WTC11 (cell line): Measurements from ENCODE around the gene RAB43. TPM values are rescaled to one million over a fixed set of nuclear protein-coding genes. Genes with fewer than 3 reads are reported as not detected.
A peak's percentile ranks its signal among the peaks of the same experiment; 100 is the strongest.

ENCODE experiments used
- ATAC-seq: fragments of 200-7000 bp; cut with Tn5 transposase; 2 replicates; pipeline ENCODE4 v1.10.0; 2021; ENCODE audit warnings: mild to moderate bottlenecking, moderate library complexity
- CTCF ChIA-PET: fragments of 300-600 bp; sonication (Branson Sonifier 250); formaldehyde crosslinking; loops from one replicate; lab custom pipeline; 2021; ENCODE audit warnings: antibody characterized with exemption; lab: Charles Lee
- POLR2A ChIA-PET: fragments of 350-600 bp; sonication (Branson Sonifier 250); formaldehyde crosslinking; loops from one replicate; lab custom pipeline; 2021; ENCODE audit warnings: antibody characterized with exemption; lab: Charles Lee
- DNase-seq: peaks from one replicate; pipeline ENCODE4 v3.0.0; 2021; ENCODE audit warnings: low spot score
- H3K27ac Mint-ChIP-seq: 2 replicates; pipeline ENCODE4 v1.8.0; 2021; ENCODE audit warnings: mixed read lengths
- H3K27me3 Mint-ChIP-seq: 2 replicates; pipeline ENCODE4 v1.8.0; 2021; ENCODE audit warnings: low read depth, mild to moderate bottlenecking, moderate library complexity, mixed read lengths
- H3K36me3 Mint-ChIP-seq: 2 replicates; pipeline ENCODE4 v1.8.0; 2021; ENCODE audit warnings: mixed read lengths
- H3K4me1 Mint-ChIP-seq: 2 replicates; pipeline ENCODE4 v1.8.0; 2022; ENCODE audit warnings: mixed read lengths
- H3K4me3 Mint-ChIP-seq: 2 replicates; pipeline ENCODE4 v1.8.0; 2021; ENCODE audit warnings: mild to moderate bottlenecking, moderate library complexity, mixed read lengths
- H3K9me3 Mint-ChIP-seq: 2 replicates; pipeline ENCODE4 v1.8.0; 2021; ENCODE audit warnings: mixed read lengths
- ATF2 ChIP-seq: sonication (generic); formaldehyde crosslinking; IDR thresholded peaks from 2 replicates; pipeline ENCODE4 v1.8.1; 2022; ENCODE audit warnings: low read depth, missing genetic modification reagents, borderline replicate concordance
- E2F4 ChIP-seq: sonication (generic); formaldehyde crosslinking; IDR thresholded peaks from 2 replicates; pipeline ENCODE4 v1.8.1; 2022; ENCODE audit warnings: low read depth, mild to moderate bottlenecking, moderate library complexity, missing genetic modification reagents, borderline replicate concordance
- E2F5 ChIP-seq: sonication (generic); formaldehyde crosslinking; IDR thresholded peaks from 2 replicates; pipeline ENCODE4 v1.8.1; 2022; ENCODE audit warnings: mild to moderate bottlenecking, moderate library complexity, missing genetic modification reagents
- ESRRA ChIP-seq: sonication (generic); formaldehyde crosslinking; IDR thresholded peaks from 2 replicates; pipeline ENCODE4 v1.8.1; 2022; ENCODE audit warnings: mild to moderate bottlenecking, missing genetic modification reagents, borderline replicate concordance
- ETV6 ChIP-seq: sonication (generic); formaldehyde crosslinking; IDR thresholded peaks from 2 replicates; pipeline ENCODE4 v1.8.1; 2022; ENCODE audit warnings: mild to moderate bottlenecking, missing genetic modification reagents
- GABPB1 ChIP-seq: sonication (generic); formaldehyde crosslinking; IDR thresholded peaks from 2 replicates; pipeline ENCODE4 v1.8.1; 2023; ENCODE audit warnings: mild to moderate bottlenecking, missing genetic modification reagents
- HMGA2 ChIP-seq: fragments of 250-450 bp; sonication (Bioruptor Pico); IDR thresholded peaks from 2 replicates; pipeline ENCODE4 v1.4.0; 2021; ENCODE audit warnings: mild to moderate bottlenecking, moderate library complexity
- MLX ChIP-seq: sonication (generic); formaldehyde crosslinking; IDR thresholded peaks from 2 replicates; pipeline ENCODE4 v1.8.1; 2023; ENCODE audit warnings: mild to moderate bottlenecking, missing genetic modification reagents, moderate library complexity
- ZNF138 ChIP-seq: sonication (generic); formaldehyde crosslinking; conservative IDR thresholded peaks from 2 replicates; pipeline ENCODE4 v1.8.1; 2022; ENCODE audit warnings: mild to moderate bottlenecking, moderate library complexity, missing genetic modification reagents
- total RNA-seq: library from RNA; stranded (reverse); gene quantifications from 3 replicates; pipeline ENCODE4 v1.2.3, GENCODE V29; 2021
- TF ChIP-seq, protein P1 (sequence below): fragments of 250-450 bp; sonication (Bioruptor Pico); conservative IDR thresholded peaks from 2 replicates; pipeline ENCODE4 v1.9.0; 2021; ENCODE audit warnings: mild to moderate bottlenecking

Gene RAB43
- total RNA-seq, 1 experiment from 2014 or later: 34.5 TPM

GRCh38 chr3:129121016-129121791 is 400 bp downstream of the RAB43 start:
- ChIA-PET CTCF (interaction anchor here (0.6 to 5.5 kb wide), 16 partner anchors 12 to 242 kb away, joined by 3 to 54 read pairs (median 6); partner anchors contain the start of genes CFAP92 and COPG1), POLR2A (interaction anchor here (0.6 to 2.0 kb wide), 16 partner anchors 8 to 773 kb away, joined by 3 to 17 read pairs (median 4); partner anchors contain the start of genes CFAP92, COPG1 and TMCC1)
- H3K27me3 Mint-ChIP-seq: peaks cover 4% of the 10 kb centered on the region; the same call in 1 of the 2 replicates
- ATAC-seq (no peak), DNase-seq (peak; percentile 25)
- peaks cover 51% of the 10 kb centered on the region for H3K4me1 Mint-ChIP-seq
- H3K9me3 Mint-ChIP-seq: no peaks in the 10 kb centered on the region
- no peak for TF ChIP-seq E2F5 (CRISPR knock-in tag)
- no peak for TF ChIP-seq ZNF138 (CRISPR knock-in tag)
- 0 out of 2 replicates have a peak, but pooled peaks have one; percentile 18 for TF ChIP-seq GABPB1 (CRISPR knock-in tag)
- H3K27ac Mint-ChIP-seq: peak overlapping the region; percentile 92
- H3K36me3 Mint-ChIP-seq: no peaks in the 10 kb centered on the region
- H3K4me3 Mint-ChIP-seq: peak overlapping the region; percentile 83

- Mint-ChIP-seq H3K36me3 (no peaks in the 10 kb centered on the region), H3K27me3 (peaks cover 4% of the 10 kb centered on the region; the same call in 1 of the 2 replicates), H3K4me3 (peak overlapping the region; percentile 83), H3K4me1 (peaks cover 56% of the 10 kb centered on the region), H3K27ac (peak overlapping the region; percentile 99), H3K9me3 (no peaks in the 10 kb centered on the region)
- ATAC-seq (peak; percentile 3), DNase-seq (peak; percentile 85)
- TF ChIP-seq ESRRA (CRISPR knock-in tag) (no peak), ETV6 (CRISPR knock-in tag) (0 out of 2 replicates have a peak, but pooled peaks have one; percentile 42)
- TF ChIP-seq, protein P1, sequence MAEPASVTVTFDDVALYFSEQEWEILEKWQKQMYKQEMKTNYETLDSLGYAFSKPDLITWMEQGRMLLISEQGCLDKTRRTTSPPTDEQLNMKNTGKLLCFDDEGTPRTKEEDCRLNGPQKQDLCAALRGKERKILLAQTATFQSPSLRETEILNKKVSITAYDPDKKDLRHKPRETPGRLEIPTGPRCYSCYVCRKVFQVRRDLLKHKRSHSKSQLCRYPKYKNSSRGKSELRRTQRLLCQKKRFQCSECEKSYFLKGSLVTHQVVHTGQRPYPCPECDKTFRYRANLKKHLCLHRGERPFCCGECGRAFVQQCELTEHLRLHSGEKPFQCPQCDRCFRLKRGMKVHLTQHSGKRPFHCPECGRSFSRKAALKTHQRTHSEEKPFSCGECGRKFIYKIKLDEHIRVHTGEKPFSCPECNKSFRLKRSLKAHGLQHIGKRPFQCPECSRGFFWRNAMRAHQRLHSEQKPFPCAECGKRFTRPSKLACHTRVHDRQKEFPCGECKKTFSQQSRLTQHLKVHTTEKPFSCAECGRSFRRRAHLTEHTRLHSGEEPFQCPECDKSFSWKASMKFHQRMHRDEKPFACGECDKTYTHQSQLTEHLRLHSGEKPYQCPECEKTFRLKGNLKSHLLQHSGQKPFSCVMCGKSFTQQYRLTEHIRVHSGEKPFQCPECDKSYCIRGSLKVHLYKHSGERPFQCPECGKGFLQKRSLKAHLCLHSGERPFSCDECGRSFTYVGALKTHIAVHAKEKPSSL (CRISPR knock-in tag): no peak
- POLR2A ChIA-PET: interaction anchor here (1.0 to 1.9 kb wide), 5 partner anchors 7 to 196 kb away, joined by 3 to 9 read pairs (median 3); a partner anchor contains a TSS
- CTCF ChIA-PET: interaction anchor here (1.1 to 5.5 kb wide), 8 partner anchors 42 to 241 kb away, joined by 3 to 54 read pairs (median 16); partner anchors contain the start of gene COPG1
Measured at GRCh38 chr3:129120254-129121004, 1.2 kb downstream of the RAB43 start.

DNA sequence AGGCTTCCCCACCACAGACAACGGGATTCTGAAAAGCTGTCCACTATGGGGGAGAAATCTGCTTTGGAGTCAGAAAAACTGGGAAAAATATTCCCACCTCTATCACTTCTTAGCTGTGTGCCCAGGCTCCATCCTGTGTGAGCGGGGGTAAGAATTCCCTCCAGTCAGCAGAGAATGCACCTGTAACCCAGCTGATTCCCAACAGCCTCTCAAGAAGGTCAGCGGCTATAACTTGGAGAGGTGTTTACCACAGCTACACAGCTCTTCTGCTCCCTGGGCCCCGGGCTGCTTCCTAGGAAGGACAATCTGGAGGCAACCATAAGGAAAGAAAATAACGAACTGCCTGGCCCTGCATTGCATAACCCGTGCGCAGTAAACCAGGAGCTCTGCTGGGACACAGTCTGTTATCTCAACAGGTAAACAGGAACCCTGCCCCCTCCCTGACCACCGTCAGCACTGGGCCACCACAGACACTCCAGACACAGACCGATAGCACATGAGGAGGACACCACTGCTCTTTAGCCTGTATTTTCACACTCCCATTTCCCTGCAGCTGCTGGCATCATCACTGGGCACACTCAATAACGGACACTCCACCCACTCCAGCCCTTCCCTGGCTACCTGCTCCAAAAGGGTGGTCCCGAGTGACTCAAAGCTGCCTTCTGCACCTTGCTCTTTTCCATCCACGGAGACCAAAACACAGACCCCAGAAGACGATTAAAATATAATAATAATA is 2.1 kb downstream of the RAB43 start:
- peak overlapping the region; percentile 99 for H3K27ac Mint-ChIP-seq
- peaks cover 62% of the 10 kb centered on the region for H3K4me1 Mint-ChIP-seq
- peak overlapping the region; percentile 83 for H3K4me3 Mint-ChIP-seq
- TF ChIP-seq HMGA2 (CRISPR knock-in tag): no peak
- TF ChIP-seq ZNF138 (CRISPR knock-in tag): no peak
- TF ChIP-seq E2F4: no peak
- peak; percentile 86 for TF ChIP-seq GABPB1 (CRISPR knock-in tag)
- no peak for TF ChIP-seq ATF2 (CRISPR knock-in tag)
- TF ChIP-seq MLX (CRISPR knock-in tag): no peak
- no peaks in the 10 kb centered on the region for H3K9me3 Mint-ChIP-seq
- DNase-seq (no peak), ATAC-seq (no peak)
- no peaks in the 10 kb centered on the region for H3K36me3 Mint-ChIP-seq
- POLR2A ChIA-PET: interaction anchor here (1.5 kb wide), 1 partner anchor 66 kb away, joined by 3 read pairs; no protein-coding TSS in a partner anchor
- peaks cover 4% of the 10 kb centered on the region; the same call in 1 of the 2 replicates for H3K27me3 Mint-ChIP-seq
- CTCF ChIA-PET: interaction anchor here (0.6 to 5.5 kb wide), 6 partner anchors 28 to 241 kb away, joined by 3 to 54 read pairs (median 6); no protein-coding TSS in a partner anchor
